Liver (tissue), 3 donors: ENCODE data around the gene F8.

Experiments
- CTCF ChIP-seq: fragments of 150-350 bp; IDR thresholded peaks from 2 replicates; pipeline ENCODE4 v1.5.1; 2017; ENCODE audit warnings: improper control_type of control experiment, low read depth, low read length; ENCODE audit not compliant: missing input control
- GABPA ChIP-seq, 2 donors: IDR thresholded peaks in 1 of 2; conservative IDR thresholded peaks in 1 of 2; 2 replicates each; pipeline ENCODE4 v1.6.1; 2016; ENCODE audit warnings: antibody characterized with exemption in 2 of 2, mild to moderate bottlenecking in 1 of 2, moderate library complexity in 1 of 2
- JUND ChIP-seq, 2 donors: IDR thresholded peaks; 2 replicates each; pipeline ENCODE4 v1.6.1; 2016; ENCODE audit warnings: antibody characterized with exemption in 2 of 2
- RXRA ChIP-seq, 2 donors: IDR thresholded peaks; 2 replicates each; pipeline ENCODE4 v1.6.1; 2017 to 2018; ENCODE audit warnings: antibody characterized with exemption in 2 of 2, mild to moderate bottlenecking in 1 of 2
- SP1 ChIP-seq: IDR thresholded peaks from 2 replicates; pipeline ENCODE4 v1.6.1; 2018; ENCODE audit warnings: antibody characterized with exemption, mild to moderate bottlenecking
- ZBTB33 ChIP-seq: IDR thresholded peaks from 2 replicates; pipeline ENCODE4 v1.6.1; 2016; ENCODE audit warnings: antibody characterized with exemption
- donor health status: healthy.
- donor health status: healthy.

GRCh38 chrX:154828016-154828408 is 194.5 kb downstream of the F8 start:
- TF ChIP-seq CTCF = no peak
- no peak for TF ChIP-seq ZBTB33
- no peak for TF ChIP-seq JUND (IDR thresholded peaks at IDR 0.05)
- TF ChIP-seq GABPA (IDR thresholded peaks at IDR 0.05 in 1 of 2, conservative IDR thresholded peaks at IDR 0.05 in 1 of 2) = no peak
- no peak for TF ChIP-seq RXRA (IDR thresholded peaks at IDR 0.05)
- no peak for TF ChIP-seq SP1
